NOMO-1 (cell line): ENCODE measurements around the gene ARPP21.

ENCODE experiments used
- DNase-seq, 2 experiments: peaks; one replicate each; lab custom pipeline; 2025; ENCODE audit not compliant: unreplicated experiment in 2 of 2; lab: John Stamatoyannopoulos, UW

Gene ARPP21

GRCh38 chr3:35727179-35727578 lies 87.9 kb downstream of the ARPP21 start:
- no peak for DNase-seq

- DNase-seq, result no peak
These were observed 94.0 kb downstream of the ARPP21 start for GRCh38 chr3:35733341-35733740.

- DNase-seq, result no peak
These were observed 94.5 kb downstream of the ARPP21 start for GRCh38 chr3:35733864-35734263.

GRCh38 chr3:35737080-35737479 lies 97.8 kb downstream of the ARPP21 start:
- no peak for DNase-seq

- no peak for DNase-seq
These were observed 98.2 kb downstream of the ARPP21 start for GRCh38 chr3:35737527-35737926.

GRCh38 chr3:35737934-35738706 lies 98.8 kb downstream of the ARPP21 start:
- peak; percentile 9 to 29 for DNase-seq

GRCh38 chr3:35739181-35739809 lies 100.0 kb downstream of the ARPP21 start:
- no peak for DNase-seq

GRCh38 chr3:35739964-35740527 lies 100.7 kb downstream of the ARPP21 start:
- DNase-seq, result no peak

- DNase-seq, result no peak
These were observed 103.9 kb downstream of the ARPP21 start for GRCh38 chr3:35743218-35743617.

GRCh38 chr3:35744419-35744818 lies 105.1 kb downstream of the ARPP21 start:
- DNase-seq, result no peak

- DNase-seq, result peak; percentile 46 to 87
These were observed 106.0 kb downstream of the ARPP21 start for GRCh38 chr3:35745351-35745750.

- peak; percentile 79 to 91 for DNase-seq
These were observed 106.6 kb downstream of the ARPP21 start for GRCh38 chr3:35745802-35746484.

- no peak for DNase-seq
These were observed 107.2 kb downstream of the ARPP21 start for GRCh38 chr3:35746492-35746891.

- no peak for DNase-seq
These were observed 108.8 kb downstream of the ARPP21 start for GRCh38 chr3:35748144-35748543.

GRCh38 chr3:35751207-35751606 lies 111.9 kb downstream of the ARPP21 start:
- no peak for DNase-seq

- DNase-seq, result no peak
These were observed 118.8 kb downstream of the ARPP21 start for GRCh38 chr3:35757991-35758757.

- DNase-seq, result no peak
These were observed 120.8 kb downstream of the ARPP21 start for GRCh38 chr3:35760146-35760545.

- no peak for DNase-seq
These were observed 122.0 kb downstream of the ARPP21 start for GRCh38 chr3:35761311-35761710.

GRCh38 chr3:35772381-35773015 lies 133.2 kb downstream of the ARPP21 start:
- DNase-seq, result no peak

- no peak for DNase-seq
These were observed 134.1 kb downstream of the ARPP21 start for GRCh38 chr3:35773417-35773816.
